Skin of body (tissue), 2 donors: Measurements from ENCODE around the gene OR4D11. TPM values are rescaled to one million over a fixed set of nuclear protein-coding genes. Genes with fewer than 3 reads are reported as not detected.
"Not testable (repeated sequence)": the region's sequence is repeated elsewhere in the genome, so short reads cannot be mapped to it uniquely, and the experiment has no call there.

Source experiments
- DNase-seq: peaks from one replicate; lab custom pipeline; 2025; lab: John Stamatoyannopoulos, UW
- total RNA-seq: library from RNA; depleted of rRNA; stranded (reverse); fragments of >200 nt; gene quantifications from one replicate; pipeline ENCODE4 v1.2.3, GENCODE V29; 2014

OR4D11 gene
- total RNA-seq, 1 donor from 2014 or later: not detected

- not testable (repeated sequence) for DNase-seq
Observed at GRCh38 chr11:59547605-59548308, 44.4 kb downstream of the OR4D11 start.

GRCh38 chr11:59548309-59548656 is 44.9 kb downstream of the OR4D11 start:
- no peak for DNase-seq

- peak; percentile 90 for DNase-seq
Observed at GRCh38 chr11:59550368-59550841, 47.0 kb downstream of the OR4D11 start.

- peak; percentile 90 for DNase-seq
Observed at GRCh38 chr11:59550842-59551658, 47.7 kb downstream of the OR4D11 start.

- DNase-seq: peak; percentile 53
Observed at GRCh38 chr11:59551659-59552521, 48.5 kb downstream of the OR4D11 start.

- no peak for DNase-seq
Observed at GRCh38 chr11:59552844-59553243, 49.5 kb downstream of the OR4D11 start.

- no peak for DNase-seq
Observed at GRCh38 chr11:59553323-59553722, 49.9 kb downstream of the OR4D11 start.

Other genes starting within 250 kb of the OR4D11 start
- under 0.01 TPM for gene OR5AN1, start 144.7 kb upstream of the OR4D11 start, total RNA-seq
- gene OR5A2, start 77.2 kb upstream of the OR4D11 start, total RNA-seq: not detected
- not detected for gene OR5A1, start 67.1 kb upstream of the OR4D11 start, total RNA-seq
- not detected for gene OR4D6, start 46.6 kb upstream of the OR4D11 start, total RNA-seq
- gene OR4D10, start 30.3 kb upstream of the OR4D11 start, total RNA-seq: not detected
- not detected for gene OR4D9, start 8.0 kb downstream of the OR4D11 start, total RNA-seq
- 35.8 TPM for gene OSBP, start 112.2 kb downstream of the OR4D11 start, total RNA-seq
- 9.5 TPM for gene PATL1, start 165.5 kb downstream of the OR4D11 start, total RNA-seq
- gene OR10V1, start 210.3 kb downstream of the OR4D11 start, total RNA-seq: not detected